ENCODE measurements around the gene GARIN5B. TPM values are rescaled to one million over a fixed set of nuclear protein-coding genes. Genes with fewer than 3 reads are reported as not detected.

GARIN5B gene
- total RNA-seq, 1 experiment from 2014 or later = 0.13 TPM

DNA sequence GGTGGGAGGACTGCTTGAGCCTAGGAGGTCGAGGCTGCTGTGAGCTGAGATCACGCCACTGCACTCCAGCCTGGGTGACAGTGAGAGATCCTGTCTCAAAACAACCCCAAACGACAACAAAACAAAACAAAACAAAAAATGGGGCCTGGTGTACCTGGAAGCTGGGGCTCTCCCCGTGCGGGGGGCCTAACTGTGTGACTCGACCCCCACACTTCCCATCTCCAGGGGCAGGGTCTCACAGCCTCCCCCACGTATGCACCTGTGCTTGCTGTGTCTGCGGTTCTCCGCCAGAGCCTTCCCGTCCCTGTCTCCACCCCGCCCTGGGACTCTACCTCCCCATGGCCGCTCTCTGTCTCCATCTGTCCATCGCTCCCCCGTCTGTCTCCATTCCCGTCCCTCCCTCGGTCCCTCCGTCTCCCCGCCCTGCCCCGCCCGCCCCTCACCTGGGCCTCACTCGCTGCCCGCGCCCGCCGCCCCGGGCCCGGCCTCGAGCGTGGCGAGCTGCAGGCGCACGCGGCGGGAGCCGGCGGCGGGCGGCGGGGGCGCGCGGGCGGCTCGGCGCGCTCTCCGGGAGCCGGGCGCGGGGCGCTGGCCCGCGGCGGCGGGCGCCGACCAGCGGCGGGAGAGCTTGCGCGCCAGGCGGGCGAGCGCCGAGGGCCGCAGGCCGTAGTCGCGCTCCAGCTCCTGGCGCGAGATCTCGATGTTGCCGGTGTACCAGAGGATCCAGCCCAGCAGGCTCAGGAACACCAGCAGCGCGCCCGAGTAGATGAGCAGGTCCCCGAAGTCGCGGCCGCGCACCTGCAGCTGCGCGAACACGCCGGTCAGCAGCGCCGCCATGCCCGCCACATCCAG is 20.4 kb upstream of the GARIN5B start:
- peaks cover 28% of the 10 kb centered on the region for H3K23me2 ChIP-seq (ENCODE audit: insufficient read length, low read depth, low read length, poor library complexity, severe bottlenecking)
- no peaks in the 10 kb centered on the region for H3K9me3 ChIP-seq (ENCODE audit: control insufficient read depth, low read depth, low read length)
- H4K8ac ChIP-seq (replicated peaks; ENCODE audit: insufficient read length, low read depth, low read length) = no peak overlapping the region
- H2AK5ac ChIP-seq (ENCODE audit: insufficient read length, low read length) = no peak overlapping the region
- no peak overlapping the region for H4K91ac ChIP-seq (ENCODE audit: insufficient read length, low read depth, low read length)
- H3K9ac ChIP-seq (ENCODE audit: extremely low read depth, insufficient read length, low read length) = peak overlapping the region; percentile 57
- H3K79me1 ChIP-seq (ENCODE audit: insufficient read depth, low read depth, low read length, poor library complexity, severe bottlenecking) = peaks cover 15% of the 10 kb centered on the region
- H3K56ac ChIP-seq (ENCODE audit: insufficient read length, low read depth, low read length) = no peak overlapping the region
- H3K79me2 ChIP-seq (ENCODE audit: insufficient read depth, low read length) = peaks cover 17% of the 10 kb centered on the region; the same call in 1 of the 2 replicates
- no peak overlapping the region for H3K27ac ChIP-seq (ENCODE audit: insufficient read length, low read depth, low read length)
- H3K4me1 ChIP-seq (ENCODE audit: insufficient read depth, low read length) = peaks cover 8% of the 10 kb centered on the region
- no peak overlapping the region for H3K23ac ChIP-seq (ENCODE audit: insufficient read length, low read depth, low read length)
- no peak overlapping the region for H3K4ac ChIP-seq (ENCODE audit: low read depth, low read length)
- peaks cover 2% of the 10 kb centered on the region; the same call in 1 of the 2 replicates for H3K27me3 ChIP-seq (ENCODE audit: insufficient read depth, low read length)
- H3T11ph ChIP-seq (ENCODE audit: low read length) = no peak overlapping the region
- Mint-ChIP-seq H3K9me3 (peaks cover 2 to 3% of the 10 kb centered on the region in 2 experiments; a peak in 2 of 5 replicates), H3K4me1 (peaks cover 32 to 44% of the 10 kb centered on the region in 2 experiments), H3K4me3 (peak overlapping the region; percentile 75 to 85), H3K36me3 (ENCODE audit: insufficient read depth in 1 of 3, low read depth in 3 of 3) (peaks cover 27 to 40% (median 30%) of the 10 kb centered on the region in 3 experiments), H3K27ac (peak overlapping the region in 1 of 3 experiments; percentile 64; a peak in 2 of 7 replicates), H3K27me3 (ENCODE audit: low read depth) (peaks cover 39% of the 10 kb centered on the region)
- no CpG with 5 or more reads among the region's 88 CpGs for WGBS (ENCODE audit: extremely low coverage, insufficient read length, low lambda C conversion rate)
- H3K18ac ChIP-seq (ENCODE audit: insufficient read length, low read depth, low read length) = peak overlapping the region; percentile 23
- H3K14ac ChIP-seq (ENCODE audit: insufficient read depth, low read length) = peak overlapping the region; percentile 42; the same call in 1 of the 2 replicates
- no peak overlapping the region for H2BK15ac ChIP-seq (ENCODE audit: low read depth, low read length)
- no peak overlapping the region for H4K5ac ChIP-seq (ENCODE audit: insufficient read length, low read depth, low read length)
- H2AFZ ChIP-seq (ENCODE audit: low read length) = no peak overlapping the region
- TF ChIP-seq, protein P1, sequence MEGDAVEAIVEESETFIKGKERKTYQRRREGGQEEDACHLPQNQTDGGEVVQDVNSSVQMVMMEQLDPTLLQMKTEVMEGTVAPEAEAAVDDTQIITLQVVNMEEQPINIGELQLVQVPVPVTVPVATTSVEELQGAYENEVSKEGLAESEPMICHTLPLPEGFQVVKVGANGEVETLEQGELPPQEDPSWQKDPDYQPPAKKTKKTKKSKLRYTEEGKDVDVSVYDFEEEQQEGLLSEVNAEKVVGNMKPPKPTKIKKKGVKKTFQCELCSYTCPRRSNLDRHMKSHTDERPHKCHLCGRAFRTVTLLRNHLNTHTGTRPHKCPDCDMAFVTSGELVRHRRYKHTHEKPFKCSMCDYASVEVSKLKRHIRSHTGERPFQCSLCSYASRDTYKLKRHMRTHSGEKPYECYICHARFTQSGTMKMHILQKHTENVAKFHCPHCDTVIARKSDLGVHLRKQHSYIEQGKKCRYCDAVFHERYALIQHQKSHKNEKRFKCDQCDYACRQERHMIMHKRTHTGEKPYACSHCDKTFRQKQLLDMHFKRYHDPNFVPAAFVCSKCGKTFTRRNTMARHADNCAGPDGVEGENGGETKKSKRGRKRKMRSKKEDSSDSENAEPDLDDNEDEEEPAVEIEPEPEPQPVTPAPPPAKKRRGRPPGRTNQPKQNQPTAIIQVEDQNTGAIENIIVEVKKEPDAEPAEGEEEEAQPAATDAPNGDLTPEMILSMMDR (conservative IDR thresholded peaks at IDR 0.05) = no peak; the same call in 2 of the 3 replicates
- H4K20me1 ChIP-seq (ENCODE audit: control insufficient read depth, insufficient read depth, insufficient read length) = peaks cover 3% of the 10 kb centered on the region
- peak; percentile 64 for DNase-seq
- H2BK12ac ChIP-seq (ENCODE audit: insufficient read length, low read depth, low read length) = no peak overlapping the region
- no peak overlapping the region for H2BK20ac ChIP-seq (ENCODE audit: low read depth, low read length, poor library complexity, severe bottlenecking)
- no peak overlapping the region for H2BK5ac ChIP-seq (ENCODE audit: insufficient read length, low read length)
- H3K4me2 ChIP-seq (ENCODE audit: insufficient read depth, insufficient read length, low read length) = peak overlapping the region; percentile 87
- no peak overlapping the region for H2BK120ac ChIP-seq (ENCODE audit: low read depth, low read length, poor library complexity, severe bottlenecking)
